ENCODE results near the gene TCOF1.

GRCh38 chr5:150323092-150323491 lies 34.4 kb upstream of the TCOF1 start:
- TF ChIP-seq POLR2A (IDR thresholded peaks at IDR 0.05; ENCODE audit: low read depth, low read length): no peak
- TF ChIP-seq POLR2AphosphoS5 (IDR thresholded peaks at IDR 0.05; ENCODE audit: low read depth, low read length): no peak
- no peak for TF ChIP-seq PAX5 (IDR thresholded peaks at IDR 0.05; ENCODE audit: insufficient read depth, low read length, severe bottlenecking)
- no peak for TF ChIP-seq TAF1 (IDR thresholded peaks at IDR 0.05; ENCODE audit: low read depth, low read length)
- TF ChIP-seq SPI1 (IDR thresholded peaks at IDR 0.05; ENCODE audit: low read depth, low read length): no peak
- no peak for TF ChIP-seq POU2F2 (IDR thresholded peaks at IDR 0.05; ENCODE audit: low read depth, low read length)

All from GM12891 (cell line).